Fibroblast of skin of abdomen (primary cell): Measurements from ENCODE around the gene CASQ2.
A peak's percentile ranks its signal among the peaks of the same experiment; 100 is the strongest.
"Not testable (repeated sequence)": the region's sequence is repeated elsewhere in the genome, so short reads cannot be mapped to it uniquely, and the experiment has no call there.

ENCODE experiments used
- DNase-seq: peaks from one replicate; pipeline ENCODE4 v3.0.0-alpha.2; 2013

The CASQ2 gene

DNA sequence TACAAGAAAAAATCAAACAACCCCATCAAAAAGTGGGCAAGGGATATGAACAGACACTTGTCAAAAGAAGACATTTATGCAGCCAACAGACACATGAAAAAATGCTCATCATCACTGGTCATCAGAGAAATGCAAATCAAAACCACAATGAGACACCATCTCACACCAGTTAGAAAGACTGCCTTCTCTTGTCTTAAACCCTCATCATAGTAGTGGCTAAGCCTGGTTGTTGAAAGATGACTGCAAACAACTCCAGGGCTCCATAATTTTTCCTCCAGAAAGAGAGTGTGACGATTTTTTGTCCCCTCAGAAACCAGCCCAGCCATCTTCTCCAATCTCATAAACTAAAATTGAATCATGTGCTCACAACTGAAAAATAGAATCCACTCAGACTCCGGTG lies 12.1 kb upstream of the CASQ2 start:
- DNase-seq = not testable (repeated sequence)

DNA sequence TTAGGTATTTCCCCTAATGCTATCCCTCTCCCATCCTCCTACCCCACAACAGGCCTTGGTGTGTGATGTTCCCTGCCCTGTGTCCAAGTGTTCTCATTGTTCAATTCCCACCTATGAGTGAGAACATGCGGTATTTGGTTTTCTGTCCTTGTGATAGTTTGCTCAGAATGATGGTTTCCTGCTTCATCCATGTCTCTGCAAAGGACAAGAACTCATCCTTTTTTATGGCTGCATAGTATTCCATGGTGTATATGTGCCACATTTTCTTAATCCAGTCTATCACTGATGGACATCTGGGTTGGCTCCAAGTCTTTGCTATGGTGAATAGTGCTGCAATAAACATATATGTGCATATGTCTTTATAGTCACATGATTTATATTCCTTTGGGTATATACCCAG lies 10.6 kb upstream of the CASQ2 start:
- DNase-seq = not testable (repeated sequence)

GRCh38 chr1:115771847-115772457 lies 3.4 kb upstream of the CASQ2 start:
- DNase-seq = peak; percentile 84

DNA sequence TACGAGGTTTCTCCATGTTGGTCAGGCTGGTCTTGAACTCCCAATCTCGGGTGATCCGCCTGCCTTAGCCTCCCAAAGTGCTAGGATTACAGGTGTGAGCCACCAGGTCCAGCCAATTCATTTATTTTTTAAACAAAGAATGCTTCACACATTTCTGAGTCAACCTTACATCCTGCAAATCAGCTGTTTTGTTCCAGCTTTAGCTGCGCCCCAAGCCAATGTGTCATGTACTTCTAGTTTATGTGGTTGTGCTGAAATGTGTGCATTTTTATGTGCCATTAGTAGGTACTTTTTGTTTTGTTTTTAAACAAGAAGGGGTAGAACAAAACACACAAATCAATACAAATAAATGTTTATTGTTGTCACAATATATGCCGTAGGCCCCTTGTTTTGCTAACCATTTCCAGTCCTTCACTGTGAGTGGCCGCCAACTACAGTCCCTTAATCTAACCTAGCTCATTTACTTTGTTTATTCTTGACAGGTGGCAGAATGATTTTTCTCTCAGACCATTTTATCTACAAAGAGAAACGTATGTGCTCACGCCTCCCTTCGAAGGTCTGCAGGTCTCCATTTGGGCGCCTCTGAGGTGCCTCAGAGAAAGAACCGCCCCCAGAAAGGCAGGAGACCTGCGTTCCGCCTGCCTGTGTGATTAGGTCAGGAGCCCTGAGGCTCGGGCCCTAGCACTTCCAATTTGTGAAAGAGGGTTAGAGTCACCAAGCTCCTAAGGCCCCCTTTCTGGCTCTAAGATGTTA lies 2.8 kb upstream of the CASQ2 start:
- DNase-seq = no peak

DNA sequence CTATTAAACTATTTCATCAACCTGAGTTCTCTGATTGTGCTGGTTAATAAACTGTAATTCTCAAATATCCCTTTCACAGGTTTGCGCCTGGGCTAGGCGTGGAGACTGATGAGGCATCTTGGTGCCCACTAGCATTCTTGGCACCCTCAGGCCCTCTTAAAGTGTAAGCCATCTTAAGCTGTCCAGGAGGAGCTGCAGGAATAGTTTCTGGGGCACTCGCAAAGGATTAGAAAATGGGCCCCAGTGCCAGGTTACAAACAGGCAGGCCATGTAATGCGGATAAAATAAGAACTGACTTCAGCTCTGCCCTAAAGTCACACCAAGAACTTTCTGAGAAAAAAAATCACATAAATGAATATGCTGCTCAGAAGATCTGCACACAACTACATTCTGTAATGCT lies 1.1 kb downstream of the CASQ2 start:
- no peak for DNase-seq

GRCh38 chr1:115765091-115765490 lies 3.4 kb downstream of the CASQ2 start:
- no peak for DNase-seq

- peak; percentile 45 for DNase-seq
Measured at GRCh38 chr1:115764541-115764940, 4.0 kb downstream of the CASQ2 start.

DNA sequence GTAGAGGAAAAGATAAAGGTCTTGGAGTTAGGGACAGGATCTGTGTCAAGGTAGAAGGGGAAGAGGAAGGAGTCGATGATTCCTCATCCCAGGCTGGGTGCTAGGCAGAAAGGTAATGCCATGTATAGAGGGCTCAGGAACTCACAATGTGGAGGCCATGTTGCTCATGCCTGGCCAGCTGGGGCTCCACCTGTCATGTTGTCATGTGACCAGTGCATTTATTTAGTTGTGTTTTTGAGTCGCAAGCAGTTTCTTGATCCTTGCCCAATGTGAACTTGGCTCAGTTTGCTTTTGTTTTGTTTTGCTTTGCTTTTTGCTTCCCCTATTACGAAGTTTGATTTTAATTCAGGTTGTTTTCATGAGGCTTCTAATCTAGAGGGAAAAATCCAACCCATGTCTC lies 5.7 kb downstream of the CASQ2 start:
- no peak for DNase-seq

GRCh38 chr1:115761601-115762302 lies 6.8 kb downstream of the CASQ2 start:
- peak; percentile 17 for DNase-seq

DNA sequence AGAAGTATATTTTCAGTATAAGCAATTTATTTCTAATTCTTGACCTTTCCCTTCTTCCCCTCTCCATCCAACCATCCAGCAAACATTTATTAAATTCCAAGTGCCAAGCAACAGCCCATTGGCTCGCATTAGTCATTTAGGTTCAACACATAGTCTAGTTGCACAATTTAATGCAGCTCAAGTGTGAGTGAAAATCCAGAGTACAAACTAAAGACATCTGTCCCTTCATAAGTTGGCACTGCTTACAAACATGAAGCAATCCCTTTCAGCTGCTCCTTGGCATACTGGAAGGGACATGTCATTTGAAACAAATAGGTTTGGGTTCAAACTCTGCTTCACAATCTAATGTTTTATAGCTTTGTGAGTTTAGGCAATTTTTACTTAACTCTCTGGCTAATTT lies 10.7 kb downstream of the CASQ2 start:
- DNase-seq = no peak

DNA sequence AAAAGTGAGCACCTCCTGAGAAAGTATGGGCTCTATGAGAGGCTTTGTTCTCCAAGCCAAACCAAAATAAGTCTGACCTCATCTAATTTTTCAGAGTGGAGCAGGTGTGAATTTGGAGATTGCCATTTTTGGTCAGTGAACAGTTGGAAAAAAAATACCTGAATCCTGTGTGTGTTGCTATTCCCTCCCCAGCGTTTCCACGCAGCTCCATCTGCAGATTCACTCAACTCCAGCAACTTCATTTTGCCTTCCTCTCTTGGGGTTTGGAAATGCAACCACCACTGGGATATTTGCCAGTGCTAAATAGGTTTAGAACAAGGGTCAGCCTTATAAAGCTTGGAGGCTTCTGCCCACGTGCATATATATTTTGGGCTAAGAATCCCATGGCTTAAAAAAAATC lies 11.2 kb downstream of the CASQ2 start:
- DNase-seq = no peak

GRCh38 chr1:115755456-115756370 lies 12.8 kb downstream of the CASQ2 start:
- no peak for DNase-seq

DNA sequence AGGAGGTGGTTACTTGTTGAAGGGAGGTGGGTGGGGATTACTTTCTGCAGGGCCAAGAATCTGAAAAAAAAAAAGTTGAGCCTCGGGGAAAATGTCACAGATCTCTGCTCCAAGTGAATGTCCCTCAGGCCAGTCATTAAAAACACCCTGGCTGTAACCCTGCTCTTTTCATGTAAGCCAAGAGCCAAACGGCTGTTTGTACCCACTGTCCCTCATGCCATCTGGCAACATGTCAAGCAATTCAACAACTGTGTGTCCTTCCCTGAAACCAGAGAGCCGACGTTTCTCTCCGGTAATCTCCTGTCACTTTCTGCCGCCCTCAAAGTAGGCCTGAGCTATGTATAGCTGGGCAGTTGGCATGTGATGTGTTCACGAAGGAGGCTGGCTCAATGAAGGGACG lies 14.7 kb downstream of the CASQ2 start:
- DNase-seq = no peak

GRCh38 chr1:115753361-115753760 lies 15.2 kb downstream of the CASQ2 start:
- DNase-seq = no peak

DNA sequence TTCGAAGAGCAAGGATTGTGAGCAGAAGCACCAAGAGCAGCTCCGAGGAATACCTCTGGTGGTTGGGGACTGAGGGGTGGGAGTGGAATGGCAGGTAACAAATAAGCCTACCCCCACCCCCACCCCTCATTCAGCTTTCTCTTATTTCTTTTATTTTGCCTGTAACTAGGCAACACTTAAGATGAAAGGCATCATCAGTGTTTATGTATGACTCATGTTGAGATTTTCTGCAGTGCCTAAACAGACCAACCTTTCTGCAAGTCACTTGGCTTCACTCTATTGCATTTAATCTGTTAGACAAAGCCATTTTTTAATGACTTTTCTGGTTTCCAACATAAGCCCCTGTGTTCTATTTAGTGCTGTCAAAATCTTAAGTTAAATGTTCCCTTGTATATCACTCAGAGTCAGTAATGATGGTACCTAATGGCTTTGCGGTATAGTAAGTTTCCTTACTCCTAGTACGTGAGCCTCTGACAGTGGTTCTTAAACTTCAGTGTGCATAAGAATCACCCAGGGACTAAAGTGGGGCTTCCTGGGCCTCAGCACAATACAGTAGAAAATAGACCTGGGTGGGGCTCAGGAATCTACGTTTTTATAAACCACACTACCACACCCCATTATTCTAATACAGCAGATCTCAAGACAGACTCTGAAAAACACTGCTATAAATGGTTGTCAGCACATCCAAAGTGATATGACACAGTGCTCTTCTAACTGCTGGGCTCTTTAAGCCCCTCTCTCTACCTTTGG lies 19.9 kb downstream of the CASQ2 start:
- peak; percentile 30 for DNase-seq

GRCh38 chr1:115746021-115746690 lies 22.4 kb downstream of the CASQ2 start:
- DNase-seq = peak; percentile 14

DNA sequence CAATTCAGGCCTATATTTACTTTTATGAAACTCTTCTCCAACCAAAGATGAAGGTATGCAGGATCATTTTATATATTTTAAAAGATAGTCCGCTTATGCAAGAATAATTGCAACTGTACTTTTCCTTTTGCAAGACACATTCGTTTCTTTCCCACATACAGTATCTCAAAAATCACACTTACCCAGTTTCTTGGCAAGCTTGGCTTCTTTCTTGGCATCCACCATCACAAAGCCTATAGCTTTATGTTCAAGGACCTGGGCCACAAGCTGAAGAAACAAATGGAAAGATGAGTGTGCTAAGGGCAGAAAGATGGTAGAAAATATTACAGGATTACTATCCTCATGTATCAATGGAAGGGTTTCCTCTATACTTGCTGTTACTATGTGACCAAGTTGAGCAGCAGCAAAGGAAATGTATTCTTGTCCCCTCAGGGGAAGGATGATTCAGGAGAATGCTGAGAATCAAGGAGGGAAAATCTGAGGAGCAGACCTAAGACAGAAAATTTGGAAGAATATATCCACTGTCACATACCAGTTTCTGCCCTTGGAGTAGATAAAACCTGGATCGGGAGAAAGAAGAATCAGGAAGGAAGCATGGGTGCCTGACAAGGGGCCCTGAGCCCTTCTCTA lies 23.8 kb downstream of the CASQ2 start:
- no peak for DNase-seq

DNA sequence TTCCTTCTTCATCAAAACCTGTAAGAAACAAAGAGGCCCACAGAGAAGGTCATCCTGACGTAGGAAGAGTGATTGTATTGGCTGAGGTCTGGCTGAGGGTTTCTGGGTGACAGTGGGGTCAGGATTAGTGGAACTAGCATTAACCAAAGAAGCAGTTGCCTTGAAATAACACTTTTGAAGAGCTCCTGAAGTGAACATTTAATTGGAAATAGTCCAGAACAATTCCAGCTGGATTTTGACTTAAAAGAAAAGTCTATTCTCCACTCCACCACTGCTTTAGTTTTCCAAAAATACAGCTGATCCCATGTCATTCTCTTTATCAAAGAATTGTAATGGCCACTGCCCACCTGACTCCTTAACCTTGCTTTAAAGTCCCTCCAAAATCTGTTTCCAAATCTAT lies 27.7 kb downstream of the CASQ2 start:
- no peak for DNase-seq

DNA sequence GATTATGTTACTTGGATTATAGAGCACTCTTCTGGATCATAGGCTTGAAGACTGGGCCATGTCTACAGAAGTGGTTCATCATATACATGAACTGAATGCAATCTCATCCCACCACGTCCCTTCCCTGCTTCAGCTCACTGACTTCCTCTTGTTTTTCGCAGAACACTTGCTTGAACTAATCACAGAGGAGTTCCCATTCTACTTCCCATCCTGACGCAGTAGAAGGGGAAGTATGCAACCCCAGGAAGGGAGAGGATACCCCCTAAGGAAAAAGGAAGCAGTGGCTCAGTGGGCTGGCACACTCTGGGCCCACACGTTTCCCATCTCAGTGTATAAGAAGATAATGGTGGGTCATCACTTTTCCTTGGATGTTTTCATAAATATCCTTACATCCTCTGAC lies 36.2 kb downstream of the CASQ2 start:
- DNase-seq = no peak

- DNase-seq = no peak
Measured at GRCh38 chr1:115729756-115730155, 38.8 kb downstream of the CASQ2 start.

- no peak for DNase-seq
Measured at GRCh38 chr1:115728341-115728740, 40.2 kb downstream of the CASQ2 start.
